Cardiac muscle cell (in vitro differentiated cells and primary cell): ENCODE data around the gene NEDD4L. TPM values are rescaled to one million over a fixed set of nuclear protein-coding genes. Genes with fewer than 3 reads are reported as not detected.

Experiments used
- DNase-seq, 2 donors: peaks; one replicate each; pipeline versions ENCODE4 v3.0.0 to v3.0.0-alpha.2; 2010 to 2017; ENCODE audit warnings: low read depth in 1 of 2, low spot score in 1 of 2
- H3K27ac ChIP-seq: fragments of 200-600 bp; sonication (generic); 2 replicates; pipeline ENCODE4 v1.5.1; 2016
- H3K27me3 ChIP-seq: fragments of 200-600 bp; sonication (generic); 2 replicates; pipeline ENCODE4 v1.6.0; 2016; ENCODE audit warnings: control low read depth
- H3K36me3 ChIP-seq: fragments of 200-600 bp; sonication (generic); 2 replicates; pipeline ENCODE4 v1.5.1; 2016; ENCODE audit warnings: control low read depth
- H3K4me1 ChIP-seq: fragments of 200-600 bp; sonication (generic); 2 replicates; pipeline ENCODE4 v1.8.1; 2017; ENCODE audit warnings: low read depth, mild to moderate bottlenecking, mixed run types
- H3K4me3 ChIP-seq: fragments of 200-600 bp; sonication (generic); 2 replicates; pipeline ENCODE4 v1.5.1; 2016; ENCODE audit warnings: mild to moderate bottlenecking
- H3K9me3 ChIP-seq: fragments of 200-600 bp; sonication (generic); 2 replicates; pipeline ENCODE4 v1.5.1; 2017; ENCODE audit warnings: low read depth, mild to moderate bottlenecking, control low read depth
- polyA plus RNA-seq: library from polyadenylated mRNA; unstranded; fragments of >200 nt; fragmentation: Nextera tagmentation; extraction: Ambion mirVana; gene quantifications from 2 replicates; pipeline ENCODE4 v1.2.1, GENCODE V29; 2016
- total RNA-seq: library from RNA; depleted of rRNA; stranded (reverse); fragments of >200 nt; gene quantifications from 2 replicates; pipeline ENCODE4 v1.2.3, GENCODE V29; 2016
- TF ChIP-seq, protein P1 (sequence below): IDR thresholded peaks from 2 replicates; pipeline ENCODE4 v1.5.1; 2012; ENCODE audit warnings: low read depth, mild to moderate bottlenecking, low read length

The NEDD4L gene
- total and polyA plus RNA-seq, 2 experiments from 2014 or later: 30.8 to 40.5 TPM

DNA sequence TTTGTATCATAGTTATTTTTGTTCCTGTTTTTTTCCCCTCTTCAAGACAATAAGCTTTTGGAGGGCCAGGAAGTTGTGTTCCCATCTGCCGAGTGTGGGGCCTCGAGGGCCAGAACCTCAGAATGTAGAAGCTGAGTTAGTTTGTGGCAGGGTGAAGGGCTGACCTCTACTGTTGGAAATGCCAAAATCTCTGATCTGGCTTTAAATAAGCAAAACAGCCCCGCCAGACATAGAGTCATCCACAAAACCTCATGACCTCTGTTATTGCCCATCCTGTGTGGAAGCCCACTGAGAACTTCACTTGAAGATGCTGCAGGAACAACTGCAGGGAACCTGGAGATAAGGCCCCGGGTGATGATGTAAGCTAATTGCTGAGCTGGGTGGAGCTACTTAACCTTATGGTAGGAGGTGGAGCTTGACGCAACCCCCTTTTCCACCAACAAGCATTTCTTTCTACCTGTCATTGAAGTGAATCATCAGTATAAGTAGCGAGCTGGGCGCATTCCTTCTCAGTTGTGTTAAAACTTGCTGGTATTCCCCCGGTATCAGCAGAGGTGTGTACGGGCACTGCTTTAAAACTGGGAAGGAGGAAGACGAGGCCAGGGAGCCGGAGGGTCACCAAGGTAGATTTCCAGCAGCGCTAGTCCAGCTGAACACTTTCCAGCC is 177.2 kb downstream of the NEDD4L start:
- DNase-seq: peak in 1 of 2 donors; percentile 39
- TF ChIP-seq, protein P1, sequence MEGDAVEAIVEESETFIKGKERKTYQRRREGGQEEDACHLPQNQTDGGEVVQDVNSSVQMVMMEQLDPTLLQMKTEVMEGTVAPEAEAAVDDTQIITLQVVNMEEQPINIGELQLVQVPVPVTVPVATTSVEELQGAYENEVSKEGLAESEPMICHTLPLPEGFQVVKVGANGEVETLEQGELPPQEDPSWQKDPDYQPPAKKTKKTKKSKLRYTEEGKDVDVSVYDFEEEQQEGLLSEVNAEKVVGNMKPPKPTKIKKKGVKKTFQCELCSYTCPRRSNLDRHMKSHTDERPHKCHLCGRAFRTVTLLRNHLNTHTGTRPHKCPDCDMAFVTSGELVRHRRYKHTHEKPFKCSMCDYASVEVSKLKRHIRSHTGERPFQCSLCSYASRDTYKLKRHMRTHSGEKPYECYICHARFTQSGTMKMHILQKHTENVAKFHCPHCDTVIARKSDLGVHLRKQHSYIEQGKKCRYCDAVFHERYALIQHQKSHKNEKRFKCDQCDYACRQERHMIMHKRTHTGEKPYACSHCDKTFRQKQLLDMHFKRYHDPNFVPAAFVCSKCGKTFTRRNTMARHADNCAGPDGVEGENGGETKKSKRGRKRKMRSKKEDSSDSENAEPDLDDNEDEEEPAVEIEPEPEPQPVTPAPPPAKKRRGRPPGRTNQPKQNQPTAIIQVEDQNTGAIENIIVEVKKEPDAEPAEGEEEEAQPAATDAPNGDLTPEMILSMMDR: no peak
- H3K4me3 ChIP-seq: no peak overlapping the region
- H3K27me3 ChIP-seq: no peaks in the 10 kb centered on the region
- peaks cover 25% of the 10 kb centered on the region for H3K4me1 ChIP-seq
- H3K36me3 ChIP-seq: no peaks in the 10 kb centered on the region
- no peaks in the 10 kb centered on the region for H3K9me3 ChIP-seq
- H3K27ac ChIP-seq: no peak overlapping the region

DNA sequence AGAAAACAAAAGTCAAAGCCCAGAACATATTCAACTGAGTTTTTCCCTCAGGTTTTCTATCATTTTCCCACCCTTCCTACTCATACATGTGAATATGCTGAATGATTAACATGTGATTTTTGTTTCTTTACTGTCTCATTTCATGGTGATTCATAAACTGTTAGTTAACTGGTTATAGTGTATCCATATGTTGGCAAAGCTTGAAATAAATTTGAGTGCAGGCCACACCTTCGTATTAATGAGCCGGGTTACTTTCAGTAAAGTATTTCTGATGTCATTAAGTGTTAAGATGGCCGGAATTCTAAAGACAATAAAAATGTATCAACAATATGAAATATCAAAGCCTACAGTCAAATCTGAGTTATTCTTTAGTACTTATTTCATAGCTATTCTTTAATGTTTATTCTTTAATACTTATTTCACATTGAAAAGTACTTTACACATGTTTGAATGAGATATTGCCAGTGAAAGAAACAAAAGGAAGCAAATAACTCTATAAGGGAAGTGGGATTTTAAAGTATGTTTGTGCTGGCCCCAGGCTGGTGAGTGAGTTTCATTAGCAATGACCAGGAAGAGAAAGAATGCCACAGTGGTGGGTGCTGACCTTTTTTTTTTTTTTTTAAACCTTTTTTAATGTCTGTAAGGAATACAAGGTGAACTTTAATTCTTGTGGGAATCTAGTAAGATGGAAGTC is 178.6 kb downstream of the NEDD4L start:
- Histone ChIP-seq H3K27ac (no peak overlapping the region), H3K4me3 (no peak overlapping the region), H3K36me3 (no peaks in the 10 kb centered on the region), H3K4me1 (peaks cover 17% of the 10 kb centered on the region), H3K27me3 (no peaks in the 10 kb centered on the region), H3K9me3 (no peaks in the 10 kb centered on the region)
- no peak for DNase-seq
- TF ChIP-seq, protein P1: no peak

DNA sequence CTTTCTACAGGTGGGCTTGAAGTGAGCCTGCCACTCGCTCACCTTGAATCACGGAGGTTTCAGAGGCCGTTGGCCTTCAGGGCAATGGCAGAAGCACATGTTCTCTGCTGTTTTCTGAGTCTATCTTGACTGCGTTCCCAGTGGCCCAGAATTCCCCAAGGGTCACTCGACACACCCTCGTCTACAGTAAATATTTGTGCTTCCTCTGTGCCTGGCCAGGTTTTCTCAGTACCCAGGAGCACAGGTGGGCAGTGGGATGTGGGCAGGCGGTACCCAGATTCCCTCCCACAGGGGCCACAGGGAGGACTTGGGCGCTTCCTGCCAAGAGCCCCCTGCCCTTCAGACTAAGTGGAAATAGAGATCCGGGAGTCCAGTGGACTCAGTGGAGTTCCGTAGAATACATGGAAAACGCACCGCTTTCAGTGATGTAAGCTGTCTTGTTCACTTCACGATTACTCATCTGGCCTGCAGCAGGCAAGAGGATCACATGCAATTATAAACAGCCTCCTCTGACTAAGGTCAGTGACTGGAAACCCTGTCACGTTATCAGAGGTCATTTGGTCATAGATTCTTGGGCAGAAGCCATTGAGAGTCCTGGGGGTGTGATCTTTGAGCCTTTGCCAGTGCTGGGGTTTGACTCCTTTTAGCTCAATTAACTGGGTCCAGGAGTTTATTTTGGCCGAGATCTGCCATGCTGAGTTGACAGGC is 179.8 kb downstream of the NEDD4L start:
- Histone ChIP-seq H3K36me3 (no peaks in the 10 kb centered on the region), H3K27ac (peak overlapping the region; percentile 49), H3K4me1 (peaks cover 17% of the 10 kb centered on the region), H3K9me3 (no peaks in the 10 kb centered on the region), H3K4me3 (no peak overlapping the region), H3K27me3 (no peaks in the 10 kb centered on the region)
- TF ChIP-seq, protein P1: no peak
- peak; percentile 46 to 78 for DNase-seq

DNA sequence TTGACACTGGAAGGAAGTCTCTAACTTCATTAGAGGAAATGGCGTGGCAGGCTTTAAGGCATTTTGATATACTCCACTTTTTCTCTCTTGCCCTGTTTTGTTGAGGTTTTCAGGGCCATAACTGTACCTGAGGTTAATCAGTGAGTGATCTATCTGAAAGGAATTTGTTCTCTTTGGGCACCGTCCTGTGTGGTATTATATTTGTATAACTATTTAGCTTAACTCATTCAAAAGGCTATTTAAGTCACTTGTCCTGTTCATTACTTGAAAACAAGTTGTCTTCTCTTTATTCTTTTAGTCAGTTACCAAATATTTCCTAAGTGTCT is 180.4 kb downstream of the NEDD4L start:
- no peak overlapping the region for H3K4me3 ChIP-seq
- DNase-seq: no peak
- no peaks in the 10 kb centered on the region for H3K27me3 ChIP-seq
- no peaks in the 10 kb centered on the region for H3K36me3 ChIP-seq
- peak overlapping the region; percentile 49 for H3K27ac ChIP-seq
- no peaks in the 10 kb centered on the region for H3K9me3 ChIP-seq
- TF ChIP-seq, protein P1: no peak
- peaks cover 17% of the 10 kb centered on the region for H3K4me1 ChIP-seq

DNA sequence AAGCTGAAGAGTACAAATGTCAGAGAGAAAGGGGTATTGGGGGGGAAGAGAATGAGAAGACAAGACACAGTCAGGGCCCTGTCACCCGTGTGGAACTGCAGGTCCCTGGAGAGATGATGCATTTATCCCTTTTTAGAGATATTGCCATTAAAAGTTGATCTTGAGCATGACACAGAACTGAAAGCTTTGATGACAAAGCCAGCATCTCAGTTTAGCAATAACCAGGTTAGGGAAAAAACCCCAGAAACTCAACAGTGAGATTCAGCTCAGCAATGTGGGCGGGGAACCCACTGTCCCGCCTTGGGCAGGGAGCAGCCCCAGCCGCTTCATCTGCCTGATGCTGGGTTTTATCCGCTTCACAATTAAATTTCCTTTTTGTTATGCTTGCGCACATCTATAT is 181.1 kb downstream of the NEDD4L start:
- TF ChIP-seq, protein P1: no peak
- Histone ChIP-seq H3K27ac (no peak overlapping the region), H3K4me1 (peaks cover 17% of the 10 kb centered on the region), H3K9me3 (no peaks in the 10 kb centered on the region), H3K27me3 (no peaks in the 10 kb centered on the region), H3K4me3 (no peak overlapping the region), H3K36me3 (no peaks in the 10 kb centered on the region)
- no peak for DNase-seq
